Osteoblast (primary cell): ENCODE results near the gene ZNF124. TPM values are rescaled to one million over a fixed set of nuclear protein-coding genes. Genes with fewer than 3 reads are reported as not detected.

Experiments
- DNase-seq: peaks from one replicate; pipeline ENCODE4 v3.0.0; 2011; ENCODE audit warnings: low spot score, mixed read lengths; ENCODE audit not compliant: insufficient read length; ENCODE audit errors: missing footprints
- H2AFZ ChIP-seq: 2 replicates; pipeline ENCODE4 v1.6.0; 2011; ENCODE audit warnings: mild to moderate bottlenecking, low read length
- H3K27ac ChIP-seq: 2 replicates; pipeline ENCODE4 v1.5.1; 2011; ENCODE audit warnings: mild to moderate bottlenecking, low read depth, low read length, moderate library complexity
- H3K27me3 ChIP-seq: 2 replicates; pipeline ENCODE4 v1.6.0; 2012; ENCODE audit warnings: mild to moderate bottlenecking, control low read depth, inconsistent platforms, low read length, moderate library complexity; ENCODE audit not compliant: insufficient read depth
- H3K36me3 ChIP-seq: 2 replicates; pipeline ENCODE4 v1.5.1; 2011; ENCODE audit warnings: mild to moderate bottlenecking, low read length, control low read depth, moderate library complexity; ENCODE audit not compliant: insufficient read depth
- H3K4me1 ChIP-seq: 2 replicates; pipeline ENCODE4 v1.5.1; 2011; ENCODE audit warnings: mild to moderate bottlenecking, low read length, control low read depth, moderate library complexity; ENCODE audit not compliant: insufficient read depth
- H3K4me2 ChIP-seq: 2 replicates; pipeline ENCODE4 v1.6.0; 2011; ENCODE audit warnings: mild to moderate bottlenecking, low read length; ENCODE audit not compliant: insufficient read depth
- H3K4me3 ChIP-seq: fragments of 200-600 bp; sonication (generic); 3 replicates; pipeline ENCODE4 v1.5.1; 2012; ENCODE audit warnings: mild to moderate bottlenecking, low read length, inconsistent platforms; ENCODE audit not compliant: insufficient read depth
- H3K79me2 ChIP-seq: 2 replicates; pipeline ENCODE4 v1.6.0; 2012; ENCODE audit warnings: mild to moderate bottlenecking, low read length, control low read depth, inconsistent platforms; ENCODE audit not compliant: insufficient read depth
- H3K9me3 ChIP-seq: 2 replicates; pipeline ENCODE4 v1.5.1; 2011; ENCODE audit warnings: low read depth, low read length, control low read depth
- H4K20me1 ChIP-seq: 2 replicates; pipeline ENCODE4 v1.6.0; 2012; ENCODE audit warnings: mild to moderate bottlenecking, low read length, control low read depth; ENCODE audit not compliant: insufficient read depth
- CTCF ChIP-seq: IDR thresholded peaks from 2 replicates; pipeline ENCODE4 v1.5.1; 2011; ENCODE audit warnings: mild to moderate bottlenecking, low read depth, low read length, moderate library complexity; ENCODE audit errors: extremely low read depth
- total RNA-seq: library from RNA; depleted of rRNA; stranded (reverse); fragments of >200 nt; gene quantifications from 2 replicates; pipeline ENCODE4 v1.2.3, GENCODE V29; 2012

ZNF124 gene
- total RNA-seq, 1 donor, result 36.9 TPM

- H4K20me1 ChIP-seq, result no peaks in the 10 kb centered on the region
- H3K9me3 ChIP-seq, result no peaks in the 10 kb centered on the region
- H3K27me3 ChIP-seq, result no peaks in the 10 kb centered on the region
- no peaks in the 10 kb centered on the region for H3K4me1 ChIP-seq
- peak; percentile 80 for DNase-seq
- no peak overlapping the region for H2AFZ ChIP-seq
- H3K4me3 ChIP-seq, result no peak overlapping the region
- H3K79me2 ChIP-seq, result no peaks in the 10 kb centered on the region
- no peak for TF ChIP-seq CTCF
- H3K4me2 ChIP-seq, result no peak overlapping the region
- no peaks in the 10 kb centered on the region for H3K36me3 ChIP-seq
- H3K27ac ChIP-seq, result no peak overlapping the region
These were observed 58.7 kb downstream of the ZNF124 start for GRCh38 chr1:247113094-247113497.

GRCh38 chr1:247112479-247112781 is 59.4 kb downstream of the ZNF124 start:
- H3K27ac ChIP-seq, result no peak overlapping the region
- no peaks in the 10 kb centered on the region for H3K36me3 ChIP-seq
- no peaks in the 10 kb centered on the region for H3K9me3 ChIP-seq
- H4K20me1 ChIP-seq, result no peaks in the 10 kb centered on the region
- TF ChIP-seq CTCF, result no peak
- H3K4me3 ChIP-seq, result peak overlapping the region; percentile 76
- H3K4me1 ChIP-seq, result no peaks in the 10 kb centered on the region
- H3K4me2 ChIP-seq, result peak overlapping the region; percentile 76
- DNase-seq, result no peak
- no peaks in the 10 kb centered on the region for H3K79me2 ChIP-seq
- H2AFZ ChIP-seq, result peak overlapping the region; percentile 73
- H3K27me3 ChIP-seq, result no peaks in the 10 kb centered on the region

GRCh38 chr1:247111700-247112478 is 59.9 kb downstream of the ZNF124 start:
- Histone ChIP-seq H3K79me2 (no peaks in the 10 kb centered on the region), H3K4me2 (peak overlapping the region; percentile 76), H3K9me3 (no peaks in the 10 kb centered on the region), H3K27ac (no peak overlapping the region), H2AFZ (peak overlapping the region; percentile 73), H3K36me3 (no peaks in the 10 kb centered on the region), H3K4me1 (no peaks in the 10 kb centered on the region), H4K20me1 (no peaks in the 10 kb centered on the region), H3K27me3 (no peaks in the 10 kb centered on the region), H3K4me3 (peak overlapping the region; percentile 76)
- DNase-seq, result peak; percentile 96
- TF ChIP-seq CTCF, result no peak

GRCh38 chr1:247111259-247111699 is 60.5 kb downstream of the ZNF124 start:
- Histone ChIP-seq H3K9me3 (no peaks in the 10 kb centered on the region), H3K36me3 (no peaks in the 10 kb centered on the region), H3K4me2 (peak overlapping the region; percentile 76), H3K79me2 (no peaks in the 10 kb centered on the region), H3K4me3 (peak overlapping the region; percentile 76), H3K27me3 (no peaks in the 10 kb centered on the region), H3K4me1 (no peaks in the 10 kb centered on the region), H3K27ac (no peak overlapping the region), H4K20me1 (no peaks in the 10 kb centered on the region), H2AFZ (peak overlapping the region; percentile 73)
- DNase-seq, result peak; percentile 93
- no peak for TF ChIP-seq CTCF
